Measurements from ENCODE around the gene SIRT1.

DNA sequence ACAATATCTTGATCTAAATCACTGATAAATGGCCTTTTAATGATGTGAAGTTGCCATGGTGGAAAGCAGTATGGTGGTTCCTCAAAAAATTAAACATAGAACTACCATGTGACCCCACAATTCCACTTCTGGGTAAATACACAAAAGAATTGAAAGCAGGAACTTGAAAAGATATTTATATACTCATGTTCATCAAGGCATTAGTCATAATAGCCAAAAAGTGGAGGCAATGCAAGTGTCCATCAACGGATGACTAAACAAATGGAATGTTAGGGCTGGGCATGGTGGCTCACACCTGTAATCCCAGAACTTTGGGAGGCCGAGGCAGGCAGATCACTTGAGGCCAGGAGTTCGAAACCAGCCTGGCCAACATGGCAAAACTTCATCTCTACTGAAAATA lies 44.5 kb upstream of the SIRT1 start:
- no peak for TF ChIP-seq YY1 (IDR thresholded peaks at IDR 0.05; ENCODE audit: insufficient read depth, insufficient read length)
- no peak for TF ChIP-seq SUZ12 (IDR thresholded peaks at IDR 0.05; ENCODE audit: extremely low read depth, insufficient read depth, insufficient read length)

Data from NT2/D1 (cell line).